Activated CD4-positive, alpha-beta memory T cell treated with anti-CD3 and anti-CD28 coated beads, Interleukin-2, amount 10 ng/mL, durations not matched to agents 7 days and 5 days (primary cell): ENCODE data around the gene RNF224. TPM values are rescaled to one million over a fixed set of nuclear protein-coding genes. Genes with fewer than 3 reads are reported as not detected.

Experiments used
- CTCF ChIA-PET: fragments of 350-600 bp; sonication (Branson Sonifier 250); formaldehyde crosslinking; loops from one replicate; lab custom pipeline; 2021; ENCODE audit warnings: antibody characterized with exemption, inconsistent platforms; lab: Charles Lee
- POLR2A ChIA-PET: fragments of 350-600 bp; sonication (Branson Sonifier 250); formaldehyde crosslinking; loops from one replicate; lab custom pipeline; 2021; ENCODE audit warnings: antibody characterized with exemption; lab: Charles Lee
- DNase-seq: peaks from one replicate; pipeline ENCODE4 v3.0.0-alpha.2; 2020
- H3K27ac Mint-ChIP-seq: one replicate; pipeline ENCODE4 v1.8.0; 2021; ENCODE audit warnings: mild to moderate bottlenecking, mixed read lengths
- H3K27me3 Mint-ChIP-seq: one replicate; pipeline ENCODE4 v1.8.0; 2021; ENCODE audit warnings: mixed read lengths
- H3K36me3 Mint-ChIP-seq: one replicate; pipeline ENCODE4 v1.8.0; 2021; ENCODE audit warnings: low read depth, mixed read lengths
- H3K4me1 Mint-ChIP-seq: one replicate; pipeline ENCODE4 v1.8.0; 2021; ENCODE audit warnings: mixed read lengths
- H3K4me3 Mint-ChIP-seq: one replicate; pipeline ENCODE4 v1.8.0; 2021; ENCODE audit warnings: mild to moderate bottlenecking, mixed read lengths
- H3K9me3 Mint-ChIP-seq: one replicate; pipeline ENCODE4 v1.8.0; 2021; ENCODE audit warnings: mixed read lengths
- total RNA-seq, 2 experiments: library from RNA; stranded (reverse); gene quantifications; one replicate each; pipeline ENCODE4 v1.2.3, GENCODE V29; 2021

RNF224 gene
- under 1 TPM in 1 of 2 experiments, not detected in 1; 0.20 TPM for total RNA-seq

- POLR2A ChIA-PET = interaction anchor here (1.1 to 6.5 kb wide), 6 partner anchors 13 to 140 kb away, joined by 3 to 63 read pairs (median 4); partner anchors contain the start of genes NDOR1, TMEM203 and TUBB4B
- Mint-ChIP-seq H3K9me3 (no peaks in the 10 kb centered on the region), H3K36me3 (no peaks in the 10 kb centered on the region), H3K27ac (no peak within 1 kb of the TSS), H3K4me1 (peaks cover 27% of the 10 kb centered on the region), H3K4me3 (no peak within 1 kb of the TSS), H3K27me3 (no peaks in the 10 kb centered on the region)
- CTCF ChIA-PET = interaction anchor here (0.9 to 3.2 kb wide), 16 partner anchors 10 to 181 kb away, joined by 3 to 18 read pairs (median 6); partner anchors contain the start of genes ANAPC2, MAN1B1, SSNA1 and TPRN
- DNase-seq = peak; percentile 85
These were observed at the start of gene RNF224 for GRCh38 chr9:137227054-137227852. Gene RNF224, plus strand, starts transcription at chr9:137227502. Its CDS starts 834 bp downstream, at chr9:137228336.

DNA sequence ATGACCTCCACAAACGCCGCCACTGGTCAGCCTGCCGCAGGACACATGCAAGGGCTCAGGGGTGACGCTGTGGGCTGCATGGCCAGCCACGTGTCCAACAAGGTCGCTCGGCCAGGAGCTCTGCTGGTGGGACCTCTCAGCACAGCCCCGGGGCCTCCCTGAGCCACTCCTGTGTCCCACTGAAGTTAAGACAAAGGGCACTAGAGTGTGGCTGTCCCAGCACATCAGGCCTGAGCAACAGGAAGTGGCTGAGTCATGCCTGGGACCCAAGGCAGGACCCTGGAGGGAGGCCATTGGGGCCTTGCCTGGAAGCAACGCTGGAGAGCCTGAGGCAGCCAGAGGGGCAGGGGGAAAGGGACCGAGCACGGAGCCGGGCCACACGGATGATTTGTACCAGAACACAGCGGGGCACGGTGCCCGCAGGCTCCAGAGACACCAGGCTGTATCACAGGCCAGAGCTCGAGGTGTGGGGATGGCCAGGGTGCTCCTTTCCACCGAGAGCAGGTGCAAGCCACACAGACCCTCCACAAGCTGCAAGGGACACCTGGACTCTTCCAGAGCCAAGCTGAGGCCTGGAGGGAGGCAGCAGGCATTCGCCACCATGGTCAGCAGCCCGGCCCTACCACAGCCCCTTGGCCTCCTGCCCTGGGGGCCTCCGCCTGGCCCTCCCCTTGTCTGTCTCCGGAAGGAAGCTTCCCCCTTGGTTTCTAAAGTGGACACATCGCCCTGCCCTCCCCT, 48.9 kb upstream of the RNF224 start:
- no peaks in the 10 kb centered on the region for H3K4me1 Mint-ChIP-seq
- no peak for DNase-seq
- H3K9me3 Mint-ChIP-seq = no peaks in the 10 kb centered on the region
- H3K27ac Mint-ChIP-seq = no peak overlapping the region
- no peak overlapping the region for H3K4me3 Mint-ChIP-seq
- POLR2A ChIA-PET = interaction anchor here (0.7 kb wide), 1 partner anchor 29 kb away, joined by 3 read pairs; no protein-coding TSS in a partner anchor
- peaks cover 7% of the 10 kb centered on the region for H3K27me3 Mint-ChIP-seq
- CTCF ChIA-PET = no interaction called here
- peaks cover 8% of the 10 kb centered on the region for H3K36me3 Mint-ChIP-seq

DNA sequence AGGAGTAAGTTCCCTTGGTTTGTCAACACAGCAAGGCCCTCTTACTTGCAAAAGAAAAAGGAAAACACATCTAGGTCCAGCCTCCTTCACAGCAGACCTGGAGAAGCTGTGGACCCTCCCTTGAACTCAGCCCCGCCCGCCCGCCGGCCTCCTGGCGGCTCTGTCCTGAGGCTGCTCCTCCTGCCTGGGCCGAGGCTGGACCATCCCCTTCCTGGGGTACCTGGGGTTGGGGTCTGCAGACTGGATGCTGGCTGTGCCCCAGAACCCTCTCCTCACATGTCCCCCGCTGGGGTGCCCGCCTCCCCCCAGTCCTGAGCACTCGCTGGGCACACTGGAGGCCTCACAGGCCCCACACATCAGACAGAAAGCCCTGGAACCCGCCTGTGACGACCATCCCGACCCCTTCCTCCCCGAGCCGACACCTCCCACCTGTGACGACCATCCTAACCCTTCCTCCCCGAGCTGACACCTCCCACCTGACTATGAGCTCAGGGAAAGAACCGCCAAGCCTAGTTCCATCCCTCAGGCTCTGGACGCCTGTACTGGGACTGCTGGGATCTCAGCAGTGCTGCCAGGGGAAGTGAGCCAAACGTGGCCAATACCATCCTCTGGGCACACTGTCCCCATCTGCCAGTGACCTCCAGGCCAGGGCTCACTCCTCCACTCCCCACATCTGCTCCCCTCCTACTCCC, 48.2 kb upstream of the RNF224 start:
- Mint-ChIP-seq H3K27ac (no peak overlapping the region), H3K4me3 (no peak overlapping the region), H3K9me3 (no peaks in the 10 kb centered on the region), H3K4me1 (peaks cover under 1% of the 10 kb centered on the region), H3K36me3 (peaks cover 15% of the 10 kb centered on the region), H3K27me3 (peaks cover 1% of the 10 kb centered on the region)
- CTCF ChIA-PET = no interaction called here
- POLR2A ChIA-PET = interaction anchor here (0.7 kb wide), 1 partner anchor 28 kb away, joined by 3 read pairs; no protein-coding TSS in a partner anchor
- DNase-seq = no peak

DNA sequence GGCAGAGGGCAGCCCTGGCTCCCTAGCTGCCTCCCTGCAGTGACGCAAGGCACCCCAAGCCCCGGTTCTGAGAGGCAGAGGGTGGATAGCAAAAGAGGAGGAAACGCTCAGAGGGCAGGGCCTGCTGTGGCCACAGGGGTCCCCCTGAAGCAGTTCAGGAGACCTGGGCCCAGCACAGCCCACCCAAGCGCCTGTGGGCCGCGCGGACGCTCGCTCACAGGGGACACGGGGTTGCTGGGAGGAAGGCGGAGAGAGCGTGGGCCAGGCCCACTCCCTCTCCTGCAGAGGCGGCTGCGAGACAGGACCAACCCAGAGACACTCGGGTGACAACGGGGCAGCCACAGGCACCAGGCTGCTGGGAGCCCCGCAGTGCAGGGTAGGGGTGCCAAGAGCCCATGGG, 47.5 kb upstream of the RNF224 start:
- POLR2A ChIA-PET = no interaction called here
- H3K9me3 Mint-ChIP-seq = no peaks in the 10 kb centered on the region

GRCh38 chr9:137180491-137180890, 46.8 kb upstream of the RNF224 start:
- ChIA-PET POLR2A (no interaction called here), CTCF (interaction anchor here (0.5 kb wide), 1 partner anchor 62 kb away, joined by 3 read pairs; no protein-coding TSS in a partner anchor)
- H3K27ac Mint-ChIP-seq = no peak overlapping the region
- no peak overlapping the region for H3K4me3 Mint-ChIP-seq
- H3K4me1 Mint-ChIP-seq = peaks cover 2% of the 10 kb centered on the region
- H3K27me3 Mint-ChIP-seq = no peaks in the 10 kb centered on the region
- peaks cover 21% of the 10 kb centered on the region for H3K36me3 Mint-ChIP-seq
- DNase-seq = no peak
- no peaks in the 10 kb centered on the region for H3K9me3 Mint-ChIP-seq

More for the DNA sequence above, 47.5 kb upstream of the RNF224 start:
- DNase-seq = no peak
- CTCF ChIA-PET = no interaction called here
- Mint-ChIP-seq H3K36me3 (peaks cover 21% of the 10 kb centered on the region), H3K27ac (no peak overlapping the region), H3K27me3 (no peaks in the 10 kb centered on the region), H3K4me1 (peaks cover 2% of the 10 kb centered on the region), H3K4me3 (no peak overlapping the region)

- Mint-ChIP-seq H3K9me3 (no peaks in the 10 kb centered on the region), H3K4me3 (no peak overlapping the region)
These were observed 45.6 kb upstream of the RNF224 start for GRCh38 chr9:137181680-137182079.

GRCh38 chr9:137182836-137183235, 44.5 kb upstream of the RNF224 start:
- CTCF ChIA-PET = no interaction called here
- POLR2A ChIA-PET = interaction anchor here (0.8 to 1.1 kb wide), 2 partner anchors 11 to 18 kb away, joined by 3 to 4 read pairs; partner anchors contain the start of gene TPRN
- no peak overlapping the region for H3K27ac Mint-ChIP-seq
- H3K27me3 Mint-ChIP-seq = no peaks in the 10 kb centered on the region
- H3K4me3 Mint-ChIP-seq = no peak overlapping the region
- H3K4me1 Mint-ChIP-seq = peaks cover 19% of the 10 kb centered on the region
- H3K9me3 Mint-ChIP-seq = no peaks in the 10 kb centered on the region
- DNase-seq = no peak
- H3K36me3 Mint-ChIP-seq = peaks cover 20% of the 10 kb centered on the region

More at GRCh38 chr9:137181680-137182079, 45.6 kb upstream of the RNF224 start:
- Mint-ChIP-seq H3K36me3 (peaks cover 21% of the 10 kb centered on the region), H3K27ac (no peak overlapping the region), H3K27me3 (no peaks in the 10 kb centered on the region), H3K4me1 (peaks cover 7% of the 10 kb centered on the region)
- ChIA-PET CTCF (no interaction called here), POLR2A (no interaction called here)
- no peak for DNase-seq

DNA sequence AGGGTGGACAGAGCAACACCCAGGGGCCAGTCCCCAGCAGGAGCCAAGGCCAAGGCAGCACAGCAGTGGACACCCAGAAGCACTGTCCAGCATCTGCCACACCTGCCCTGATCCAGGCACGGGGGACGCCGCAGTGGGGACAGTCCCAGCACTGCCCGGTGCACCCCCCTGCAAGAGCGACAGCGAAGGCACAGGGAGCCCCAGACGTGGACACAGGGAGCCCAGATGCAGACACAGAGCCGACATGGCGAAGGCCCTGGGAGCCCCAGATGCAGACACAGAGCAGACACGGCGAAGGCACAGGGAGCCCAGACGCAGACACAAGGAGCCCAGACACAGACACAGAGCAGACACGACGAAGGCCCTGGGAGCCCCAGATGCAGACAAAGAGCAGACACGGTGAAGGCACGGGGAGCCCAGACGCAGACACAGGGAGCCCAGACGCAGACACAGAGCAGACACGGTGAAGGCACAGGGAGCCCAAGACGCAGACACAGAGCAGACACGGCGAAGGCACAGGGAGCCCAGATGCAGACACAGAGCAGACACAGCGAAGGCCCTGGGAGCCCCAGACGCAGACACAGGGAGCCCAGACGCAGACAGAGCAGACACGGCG, 43.2 kb upstream of the RNF224 start:
- H3K27ac Mint-ChIP-seq = no peak overlapping the region
- ChIA-PET CTCF (no interaction called here), POLR2A (interaction anchor here (1.1 kb wide), 1 partner anchor 16 kb away, joined by 4 read pairs; the partner anchor contains the start of gene TPRN)
- no peak for DNase-seq
- H3K4me1 Mint-ChIP-seq = peaks cover 24% of the 10 kb centered on the region
- H3K9me3 Mint-ChIP-seq = no peaks in the 10 kb centered on the region
- H3K4me3 Mint-ChIP-seq = no peak overlapping the region
- no peaks in the 10 kb centered on the region for H3K27me3 Mint-ChIP-seq
- H3K36me3 Mint-ChIP-seq = peaks cover 25% of the 10 kb centered on the region

GRCh38 chr9:137184881-137185660, 42.2 kb upstream of the RNF224 start:
- Mint-ChIP-seq H3K9me3 (no peaks in the 10 kb centered on the region), H3K27me3 (no peaks in the 10 kb centered on the region), H3K4me1 (peaks cover 34% of the 10 kb centered on the region), H3K36me3 (peaks cover 30% of the 10 kb centered on the region), H3K4me3 (no peak overlapping the region), H3K27ac (no peak overlapping the region)
- CTCF ChIA-PET = no interaction called here
- no peak for DNase-seq
- POLR2A ChIA-PET = no interaction called here

DNA sequence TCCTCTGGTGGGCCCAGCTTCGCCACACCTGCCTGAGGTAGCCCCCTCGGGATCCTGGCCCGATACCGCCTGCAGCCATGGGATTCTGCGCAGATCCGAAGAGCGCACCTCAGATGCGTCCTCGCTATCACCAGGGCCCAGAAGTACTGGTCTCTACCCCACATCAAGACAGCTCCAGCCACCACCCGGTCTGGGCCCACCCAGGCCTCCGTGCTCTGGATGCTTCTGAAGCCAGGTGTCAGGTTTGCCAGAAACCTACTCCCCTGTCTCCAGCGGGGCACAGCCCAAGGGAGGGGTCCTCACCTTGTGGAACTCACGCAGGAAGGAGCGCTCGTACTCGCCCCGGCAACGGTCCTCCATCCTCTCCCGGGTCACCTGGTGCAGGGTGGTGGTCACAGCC, 41.4 kb upstream of the RNF224 start:
- Mint-ChIP-seq H3K4me1 (peaks cover 40% of the 10 kb centered on the region), H3K36me3 (peaks cover 35% of the 10 kb centered on the region), H3K9me3 (no peaks in the 10 kb centered on the region), H3K4me3 (no peak overlapping the region), H3K27me3 (no peaks in the 10 kb centered on the region), H3K27ac (no peak overlapping the region)
- POLR2A ChIA-PET = no interaction called here
- no peak for DNase-seq
- CTCF ChIA-PET = no interaction called here

GRCh38 chr9:137186385-137186784, 40.9 kb upstream of the RNF224 start:
- ChIA-PET POLR2A (no interaction called here), CTCF (no interaction called here)
- H3K4me3 Mint-ChIP-seq = peak overlapping the region; percentile 93
- peaks cover 40% of the 10 kb centered on the region for H3K4me1 Mint-ChIP-seq
- peaks cover 35% of the 10 kb centered on the region for H3K36me3 Mint-ChIP-seq
- DNase-seq = no peak
- no peaks in the 10 kb centered on the region for H3K9me3 Mint-ChIP-seq
- H3K27me3 Mint-ChIP-seq = no peaks in the 10 kb centered on the region
- peak overlapping the region; percentile 94 for H3K27ac Mint-ChIP-seq
